HL-60 (cell line): Measurements from ENCODE around the gene MYH14.

Experiments
- GABPA ChIP-seq: IDR thresholded peaks from 2 replicates; pipeline ENCODE4 v1.6.1; 2012; ENCODE audit warnings: low read depth
- REST ChIP-seq: IDR thresholded peaks from 2 replicates; pipeline ENCODE4 v1.6.1; 2012; ENCODE audit warnings: low read depth; ENCODE audit not compliant: insufficient replicate concordance
- SPI1 ChIP-seq: IDR thresholded peaks from 2 replicates; pipeline ENCODE4 v1.6.1; 2012; ENCODE audit warnings: low read depth, mild to moderate bottlenecking, borderline replicate concordance
- TF ChIP-seq, protein P1 (sequence below): IDR thresholded peaks from one replicate; pipeline ENCODE4 v1.5.1; 2011; ENCODE audit warnings: low read length, control low read depth, inconsistent platforms; ENCODE audit not compliant: insufficient read depth

DNA sequence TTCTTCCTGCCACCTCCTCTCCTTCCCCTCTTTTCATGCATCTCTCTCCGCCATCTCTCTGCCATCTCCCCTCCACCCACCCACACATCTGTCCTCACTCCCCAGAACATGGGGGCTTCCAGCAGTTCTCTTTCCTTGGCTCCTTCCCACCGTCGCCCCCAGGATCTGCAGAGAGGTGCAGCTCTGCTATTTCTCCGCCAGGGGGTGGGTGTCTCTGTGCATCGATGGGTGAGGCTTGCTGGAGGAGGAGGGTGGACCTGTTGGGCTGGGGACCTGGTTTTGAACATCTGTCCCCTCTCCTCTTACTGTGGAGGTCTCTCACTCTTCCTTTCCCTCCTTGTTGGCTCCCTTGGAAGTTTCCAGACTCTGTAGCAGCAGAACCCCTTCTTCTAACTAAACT, 51.7 kb downstream of the MYH14 start:
- TF ChIP-seq GABPA (no peak), REST (no peak), SPI1 (no peak)
- TF ChIP-seq, protein P1, sequence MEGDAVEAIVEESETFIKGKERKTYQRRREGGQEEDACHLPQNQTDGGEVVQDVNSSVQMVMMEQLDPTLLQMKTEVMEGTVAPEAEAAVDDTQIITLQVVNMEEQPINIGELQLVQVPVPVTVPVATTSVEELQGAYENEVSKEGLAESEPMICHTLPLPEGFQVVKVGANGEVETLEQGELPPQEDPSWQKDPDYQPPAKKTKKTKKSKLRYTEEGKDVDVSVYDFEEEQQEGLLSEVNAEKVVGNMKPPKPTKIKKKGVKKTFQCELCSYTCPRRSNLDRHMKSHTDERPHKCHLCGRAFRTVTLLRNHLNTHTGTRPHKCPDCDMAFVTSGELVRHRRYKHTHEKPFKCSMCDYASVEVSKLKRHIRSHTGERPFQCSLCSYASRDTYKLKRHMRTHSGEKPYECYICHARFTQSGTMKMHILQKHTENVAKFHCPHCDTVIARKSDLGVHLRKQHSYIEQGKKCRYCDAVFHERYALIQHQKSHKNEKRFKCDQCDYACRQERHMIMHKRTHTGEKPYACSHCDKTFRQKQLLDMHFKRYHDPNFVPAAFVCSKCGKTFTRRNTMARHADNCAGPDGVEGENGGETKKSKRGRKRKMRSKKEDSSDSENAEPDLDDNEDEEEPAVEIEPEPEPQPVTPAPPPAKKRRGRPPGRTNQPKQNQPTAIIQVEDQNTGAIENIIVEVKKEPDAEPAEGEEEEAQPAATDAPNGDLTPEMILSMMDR = no peak
